ENCODE measurements around the gene EYA3.

The EYA3 gene, protein sequence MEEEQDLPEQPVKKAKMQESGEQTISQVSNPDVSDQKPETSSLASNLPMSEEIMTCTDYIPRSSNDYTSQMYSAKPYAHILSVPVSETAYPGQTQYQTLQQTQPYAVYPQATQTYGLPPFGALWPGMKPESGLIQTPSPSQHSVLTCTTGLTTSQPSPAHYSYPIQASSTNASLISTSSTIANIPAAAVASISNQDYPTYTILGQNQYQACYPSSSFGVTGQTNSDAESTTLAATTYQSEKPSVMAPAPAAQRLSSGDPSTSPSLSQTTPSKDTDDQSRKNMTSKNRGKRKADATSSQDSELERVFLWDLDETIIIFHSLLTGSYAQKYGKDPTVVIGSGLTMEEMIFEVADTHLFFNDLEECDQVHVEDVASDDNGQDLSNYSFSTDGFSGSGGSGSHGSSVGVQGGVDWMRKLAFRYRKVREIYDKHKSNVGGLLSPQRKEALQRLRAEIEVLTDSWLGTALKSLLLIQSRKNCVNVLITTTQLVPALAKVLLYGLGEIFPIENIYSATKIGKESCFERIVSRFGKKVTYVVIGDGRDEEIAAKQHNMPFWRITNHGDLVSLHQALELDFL
- total RNA-seq: 45.1 to 97.2 (median 50.4) reads per million in 18 experiments

DNA sequence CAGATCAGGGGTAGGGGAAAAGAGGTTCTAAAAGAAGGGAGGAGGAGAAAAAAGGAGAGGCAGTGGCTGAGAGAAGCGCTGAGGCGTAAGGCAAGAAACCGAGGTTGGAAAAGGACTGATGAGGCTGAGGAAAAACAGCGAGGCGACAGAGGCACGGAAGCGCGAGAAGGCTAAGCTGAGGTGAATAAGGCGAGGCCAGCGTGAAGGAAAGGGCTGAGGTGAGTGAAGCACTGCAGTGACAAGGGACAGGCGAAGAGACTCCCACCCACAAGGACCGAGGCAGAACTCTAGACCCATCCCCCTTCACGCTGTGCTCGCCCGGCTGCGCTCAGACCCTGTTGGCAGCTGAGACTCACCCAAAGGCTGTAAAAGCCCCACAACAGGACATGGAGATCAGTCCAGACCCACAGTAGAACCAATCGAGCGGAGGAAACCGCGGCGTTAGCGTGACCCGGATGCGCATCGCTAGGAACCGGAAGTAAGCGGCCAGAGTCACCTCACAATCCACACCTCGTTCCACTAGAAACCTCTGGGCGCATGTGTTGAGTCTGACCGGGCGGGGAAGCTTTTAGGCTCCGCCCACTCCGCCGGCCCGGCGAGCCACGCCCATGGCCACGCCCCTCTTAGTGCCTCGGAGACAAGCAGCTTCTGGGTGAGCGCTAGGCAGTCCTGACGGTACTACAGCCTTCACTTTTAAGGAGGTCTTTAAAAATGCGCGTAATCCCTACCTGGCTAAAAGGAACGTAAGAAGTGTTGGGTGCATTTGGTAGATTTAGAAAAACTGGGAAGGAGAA, at the start of gene EYA3:
Gene EYA3, minus strand, starts transcription at position 443 of the 794 bp plus-strand sequence. CDS start 30,584 bp downstream, outside the sequence.
- DNase-seq: peak; percentile 99

DNA sequence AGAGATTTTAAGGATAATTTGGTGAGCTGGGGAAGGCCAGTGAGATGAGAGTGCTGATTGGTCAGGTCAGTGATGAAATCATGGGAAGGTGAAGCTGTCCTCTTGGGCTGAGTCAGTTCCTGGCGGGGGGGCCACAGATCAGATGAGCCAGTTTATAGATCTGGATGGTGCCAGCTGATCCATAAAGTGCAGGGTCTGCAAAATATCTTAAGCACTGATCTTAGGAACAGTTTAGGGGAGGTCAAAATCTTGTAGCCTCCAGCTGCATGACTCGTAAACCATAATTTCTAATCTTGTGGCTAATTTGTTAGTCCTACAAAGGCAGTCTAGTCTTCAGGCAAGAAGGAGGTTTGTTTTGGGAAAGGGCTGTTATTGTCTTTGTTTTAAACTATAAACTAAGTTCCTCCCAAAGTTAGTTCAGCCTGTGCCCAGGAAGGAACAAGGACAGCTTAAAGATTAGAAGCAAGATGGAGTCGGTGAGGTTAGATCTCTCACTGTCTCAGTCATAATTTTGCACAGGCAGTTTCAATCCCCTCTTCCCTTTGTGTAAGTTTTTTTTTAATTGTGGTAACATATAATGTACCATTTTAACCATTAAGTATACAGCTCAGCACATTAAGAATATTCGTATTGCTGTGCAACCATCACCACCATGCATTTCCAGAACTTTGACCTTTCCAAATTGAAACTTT, 48.7 kb upstream of the EYA3 start:
- DNase-seq: no peak

DNA sequence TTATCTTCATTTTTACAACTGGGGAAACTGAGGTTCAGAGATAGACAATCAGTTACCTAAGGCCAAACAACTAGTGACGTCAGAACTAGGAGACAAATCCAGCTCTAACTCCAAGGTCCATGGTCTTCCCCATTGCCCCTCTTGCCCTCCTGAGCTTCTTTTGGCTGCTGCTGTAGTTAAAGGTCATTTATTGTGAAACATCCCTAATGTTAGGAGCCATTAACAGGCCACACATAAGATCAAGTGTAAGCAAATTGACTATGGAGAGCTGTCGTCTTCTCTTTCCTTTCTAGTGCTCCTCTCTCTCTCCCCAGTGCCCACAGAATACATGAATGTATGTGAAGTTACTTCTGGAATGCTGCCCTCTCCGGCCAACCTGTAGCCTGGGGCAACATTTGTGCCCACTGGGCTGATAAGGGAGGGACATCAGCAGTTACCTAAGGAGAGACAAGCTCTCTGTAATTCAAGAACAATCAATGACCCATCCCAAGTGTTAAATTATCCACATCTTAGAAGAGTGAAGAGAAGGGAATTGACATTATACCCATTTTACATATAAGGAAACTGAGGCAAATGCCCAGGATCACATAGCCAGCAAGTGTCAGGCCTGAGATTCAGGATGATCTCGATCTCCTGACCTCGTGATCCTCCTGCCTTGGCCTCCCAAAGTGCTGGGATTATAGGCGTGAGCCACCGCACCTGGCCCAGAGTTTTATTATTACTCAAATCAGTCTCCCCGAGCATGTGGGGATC, 47.9 kb upstream of the EYA3 start:
- DNase-seq: no peak

DNA sequence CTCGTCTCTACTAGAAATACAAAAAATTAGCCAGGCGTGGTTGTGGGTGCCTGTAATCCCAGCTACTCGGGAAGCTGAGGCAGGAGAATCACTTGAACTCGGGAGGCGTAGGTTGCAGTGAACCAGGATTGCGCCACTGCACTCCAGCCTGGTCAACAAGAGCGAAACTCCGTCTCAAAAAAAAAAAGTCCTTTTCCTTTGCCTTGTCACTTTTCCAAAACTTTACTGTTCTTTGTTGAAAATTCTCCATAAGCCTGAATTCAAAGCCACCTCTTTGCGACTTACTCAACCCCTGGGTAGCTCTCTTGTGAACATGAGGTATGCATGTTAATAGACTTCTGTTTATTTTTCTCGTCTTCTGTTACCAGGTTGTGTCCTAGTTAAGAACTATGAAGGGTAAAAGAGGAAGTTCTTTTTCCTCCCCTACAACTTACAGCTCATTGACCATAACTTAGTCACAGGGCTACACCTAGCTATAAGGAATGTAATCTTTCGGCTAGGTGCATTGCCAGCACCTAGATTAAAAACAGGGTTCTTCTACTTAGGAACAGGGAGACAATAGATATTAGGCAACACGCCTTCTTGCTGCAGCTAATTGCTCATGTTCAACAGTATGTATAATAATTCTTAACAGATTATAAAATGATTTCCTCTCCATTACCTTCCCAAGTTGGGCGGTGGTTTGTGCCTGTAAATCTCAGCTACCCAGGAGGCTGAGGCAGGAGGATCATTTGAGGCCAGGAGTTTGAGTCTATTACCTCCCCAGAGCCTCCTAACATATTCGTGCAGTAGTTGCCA, 47.2 kb upstream of the EYA3 start:
- peak; percentile 77 to 85 for DNase-seq

DNA sequence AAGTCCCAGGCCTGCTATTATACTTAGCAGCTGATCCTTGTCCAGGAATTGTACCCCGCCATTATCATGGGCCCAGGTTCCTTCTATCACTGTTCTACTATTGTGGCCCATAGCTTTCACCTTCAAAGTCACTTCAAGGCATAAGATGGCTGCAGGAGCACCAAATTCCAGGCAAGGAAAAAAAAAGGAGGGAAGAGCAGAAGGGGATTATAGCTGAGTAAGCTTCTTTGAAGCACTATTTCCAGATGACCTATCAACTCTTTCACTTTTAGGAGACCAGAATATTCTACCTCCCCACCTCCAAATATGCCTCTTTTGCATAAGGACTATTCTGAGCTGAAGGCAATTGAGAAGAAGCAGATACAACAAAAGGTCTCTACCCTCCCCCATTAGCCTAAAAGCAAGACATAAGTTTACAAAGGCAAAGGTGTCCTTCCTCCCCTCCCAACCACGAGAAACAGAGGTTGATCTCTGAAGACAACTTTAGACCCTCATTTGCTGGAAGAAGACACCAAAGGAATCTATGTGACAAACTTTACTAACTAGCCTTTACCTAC, 46.3 kb upstream of the EYA3 start:
- no peak for DNase-seq

DNA sequence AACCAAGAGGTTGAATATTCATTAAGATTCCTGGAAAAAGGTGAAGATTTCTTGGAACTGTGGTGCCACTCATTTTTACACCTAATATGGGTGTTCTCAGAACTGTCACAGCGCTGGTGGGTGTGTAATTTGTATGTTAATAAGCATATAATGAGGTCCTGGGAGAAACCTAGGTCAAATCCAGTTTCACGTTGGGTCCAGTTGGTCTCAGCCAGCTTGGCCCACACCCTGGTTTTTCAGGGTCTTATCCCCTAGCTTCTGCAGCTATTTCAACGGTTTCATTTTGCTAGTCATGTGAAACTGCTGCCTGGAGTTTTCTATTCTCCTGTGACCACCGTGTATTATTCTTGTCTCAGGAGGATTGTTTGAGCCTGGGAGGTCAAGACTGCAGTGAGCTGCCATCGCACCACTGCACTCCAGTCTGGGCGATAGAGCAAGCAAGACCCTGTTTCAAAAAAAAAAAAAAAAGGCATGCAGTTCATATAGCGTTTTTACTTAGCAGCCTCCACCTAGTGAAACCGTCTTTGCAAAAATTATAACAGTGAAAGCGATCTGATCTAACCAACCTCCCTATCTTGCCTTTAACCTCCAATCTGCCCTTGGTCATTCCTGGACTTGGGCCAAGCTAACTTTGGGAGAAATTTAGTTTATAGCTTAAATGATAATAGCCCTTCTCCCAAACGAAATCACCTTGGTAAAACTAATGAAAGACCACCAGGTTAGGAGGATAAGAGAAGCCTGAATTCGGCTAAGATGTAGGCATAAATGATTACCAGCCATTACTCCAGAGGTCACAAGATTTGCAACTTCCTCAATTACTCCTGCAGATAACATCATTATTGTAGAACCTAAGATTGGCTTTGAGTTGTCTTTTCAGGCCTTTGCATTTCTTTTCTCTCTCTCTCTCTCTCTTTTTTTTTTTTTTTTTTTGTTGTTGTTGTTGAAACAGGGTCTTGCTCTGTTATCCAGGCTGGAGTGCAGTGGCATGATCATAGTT, 44.1 kb upstream of the EYA3 start:
- DNase-seq: peak; percentile 68 to 74

DNA sequence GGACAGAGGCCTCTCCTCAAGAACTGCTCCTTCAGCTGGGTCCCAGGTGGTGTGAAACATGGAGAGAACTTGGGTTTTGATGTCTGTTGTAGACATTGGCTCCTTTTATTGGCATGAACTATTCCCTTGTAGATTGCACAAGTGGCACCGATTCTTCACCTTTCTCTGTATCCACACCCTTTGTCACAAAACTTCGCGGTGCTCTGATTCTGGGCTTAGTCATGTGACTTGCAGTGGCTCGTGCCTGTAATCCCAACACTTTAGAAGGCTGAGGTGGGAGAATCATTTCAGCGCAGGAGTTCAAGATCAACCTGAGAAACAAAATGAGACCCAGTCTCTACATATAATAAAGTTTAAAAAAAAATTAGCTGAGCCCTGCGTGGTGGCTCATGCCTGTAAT, 42.5 kb upstream of the EYA3 start:
- no peak for DNase-seq

DNA sequence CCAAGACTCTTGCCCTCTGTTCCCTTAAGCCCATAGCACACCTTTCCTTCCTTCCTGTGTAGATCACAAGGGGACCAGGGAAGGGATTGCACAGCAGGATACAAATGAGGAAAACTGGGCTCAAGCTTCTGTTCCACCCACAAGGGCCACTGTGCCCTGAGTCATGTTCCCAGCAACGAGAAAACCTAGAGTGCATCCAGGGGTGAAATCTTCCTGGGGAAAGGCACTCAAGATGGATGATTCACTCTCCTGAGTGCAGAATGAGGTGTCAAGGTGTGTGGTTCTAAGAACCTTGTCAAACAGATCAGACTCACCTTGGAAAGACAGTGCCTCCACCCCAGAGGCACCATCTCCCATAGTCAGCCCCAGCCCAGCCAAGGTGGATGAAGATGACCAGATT, 40.7 kb upstream of the EYA3 start:
- DNase-seq: peak in 1 of 2 donors; percentile 63

DNA sequence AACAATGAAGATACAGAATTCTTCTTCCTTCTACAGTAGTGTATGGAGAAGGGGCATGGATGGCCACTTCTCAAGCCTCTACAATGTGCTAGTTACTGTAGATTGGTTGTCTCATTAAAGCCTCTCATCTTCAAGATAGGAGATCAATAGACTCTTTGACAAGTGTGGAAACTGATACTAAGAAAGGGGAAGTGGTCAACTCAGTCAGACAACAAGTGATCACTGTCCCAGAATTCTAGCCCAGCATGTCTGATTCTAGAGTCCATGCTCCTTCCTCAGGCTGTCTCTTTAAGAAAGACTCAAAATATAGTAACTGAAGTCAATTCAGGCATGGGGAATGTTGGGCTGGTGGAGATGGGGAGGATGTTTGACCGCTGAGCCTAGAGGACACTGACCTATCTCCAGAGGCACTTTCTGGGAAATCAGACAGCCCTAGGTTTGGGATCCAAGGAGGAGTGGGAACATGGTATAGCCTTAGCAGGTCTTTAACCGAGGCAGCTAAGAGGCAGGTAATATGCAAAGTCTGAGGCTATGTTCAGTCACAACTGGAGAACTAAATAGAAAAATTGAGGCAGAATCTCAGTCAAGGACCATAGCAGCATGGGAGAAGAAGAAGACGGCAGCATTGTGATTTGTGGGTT, 39.3 kb upstream of the EYA3 start:
- peak; percentile 64 to 68 for DNase-seq

DNA sequence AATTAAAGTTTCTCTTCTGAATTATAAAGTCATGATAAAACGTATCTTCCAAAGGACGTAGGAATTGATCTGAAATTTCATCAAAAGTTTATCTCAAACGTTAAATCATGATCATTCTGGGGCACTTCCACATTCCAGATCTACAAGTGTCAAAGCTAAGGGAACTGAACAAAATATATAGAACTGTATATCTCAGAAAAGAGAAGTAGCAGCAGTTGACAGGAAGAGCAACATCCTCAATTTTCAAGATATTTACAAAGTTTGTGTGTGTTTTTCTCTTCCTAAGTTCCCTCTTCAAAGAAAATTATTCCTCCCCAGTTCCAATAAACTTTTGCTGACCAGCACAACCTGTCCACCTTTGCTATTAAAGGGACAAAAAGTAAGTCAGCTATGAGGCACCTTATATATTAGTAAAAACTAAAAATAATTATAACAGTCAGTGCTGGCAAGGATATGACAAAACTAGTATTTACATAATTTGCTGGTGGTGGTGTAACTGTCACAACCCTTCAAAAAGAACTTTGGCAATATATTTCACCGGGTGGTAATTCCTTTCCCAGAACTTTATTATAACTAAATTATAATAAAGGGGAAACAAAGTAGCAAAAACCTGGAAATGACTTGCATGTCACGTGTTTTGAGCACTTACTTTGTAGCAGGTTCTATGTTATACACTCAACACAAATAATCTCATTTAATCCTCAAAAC, 38.5 kb upstream of the EYA3 start:
- peak; percentile 59 to 87 for DNase-seq

DNA sequence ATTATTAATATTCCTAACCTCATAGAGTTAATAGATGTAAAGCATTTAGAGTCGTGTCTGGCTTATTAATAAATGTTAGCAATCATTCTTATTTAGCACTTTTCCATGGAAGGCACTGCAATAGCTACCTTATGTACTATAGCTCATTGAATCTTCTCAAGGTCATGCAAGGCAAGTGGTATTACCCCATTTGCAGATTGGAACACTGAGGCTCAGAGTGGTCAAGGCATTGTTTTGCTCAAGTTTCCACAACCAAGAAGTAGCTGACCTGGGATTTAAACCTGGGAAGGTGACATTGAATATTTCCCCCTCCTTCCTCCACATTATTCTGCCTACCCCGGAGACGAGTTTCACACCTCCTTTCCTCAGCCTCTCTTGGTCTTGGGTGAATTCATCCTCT, 37.8 kb upstream of the EYA3 start:
- DNase-seq: peak in 1 of 2 donors; percentile 17

DNA sequence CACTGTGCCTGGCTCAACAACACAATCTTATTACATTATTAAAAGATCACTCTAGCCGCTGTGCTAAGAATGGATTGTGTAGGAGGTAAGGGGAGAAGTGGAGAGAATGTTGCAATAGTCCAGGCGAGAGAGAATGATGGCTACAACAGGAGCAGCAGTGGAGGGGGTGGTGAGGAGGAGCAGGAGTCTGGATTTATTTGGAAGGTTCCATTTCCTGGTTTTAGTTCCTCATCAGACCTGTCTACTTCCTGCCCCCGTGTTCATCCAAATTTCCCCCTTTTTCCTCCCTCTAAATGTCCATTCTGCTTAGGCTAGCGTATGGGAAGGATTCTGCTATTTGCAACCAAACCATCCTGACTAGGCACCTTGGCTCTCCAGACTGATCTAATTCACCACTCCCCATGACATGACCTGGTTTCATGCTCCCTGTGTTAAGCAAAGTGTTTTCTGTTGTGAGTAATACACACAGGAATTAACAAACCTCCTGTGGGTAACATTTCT, 35.1 kb upstream of the EYA3 start:
- peak; percentile 92 to 96 for DNase-seq

DNA sequence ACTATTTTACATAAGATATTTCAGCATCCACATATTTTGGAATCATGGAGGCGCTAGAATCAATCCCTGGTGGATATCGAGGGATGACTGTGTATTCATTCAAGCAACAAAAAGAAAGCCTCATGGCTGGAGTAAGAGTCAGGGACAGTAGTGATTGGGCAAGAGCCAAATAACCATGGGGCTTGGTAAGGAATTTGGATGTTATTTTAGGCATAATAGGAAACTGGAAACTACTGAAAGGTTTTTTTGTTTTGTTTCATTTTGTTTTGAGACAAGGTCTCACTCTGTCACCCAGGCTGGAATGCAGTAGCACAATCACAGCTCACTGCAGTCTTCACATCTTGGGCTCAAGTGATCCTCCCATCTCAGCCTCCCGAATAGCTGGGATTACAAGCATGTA, 33.8 kb upstream of the EYA3 start:
- DNase-seq: peak; percentile 20 to 38

DNA sequence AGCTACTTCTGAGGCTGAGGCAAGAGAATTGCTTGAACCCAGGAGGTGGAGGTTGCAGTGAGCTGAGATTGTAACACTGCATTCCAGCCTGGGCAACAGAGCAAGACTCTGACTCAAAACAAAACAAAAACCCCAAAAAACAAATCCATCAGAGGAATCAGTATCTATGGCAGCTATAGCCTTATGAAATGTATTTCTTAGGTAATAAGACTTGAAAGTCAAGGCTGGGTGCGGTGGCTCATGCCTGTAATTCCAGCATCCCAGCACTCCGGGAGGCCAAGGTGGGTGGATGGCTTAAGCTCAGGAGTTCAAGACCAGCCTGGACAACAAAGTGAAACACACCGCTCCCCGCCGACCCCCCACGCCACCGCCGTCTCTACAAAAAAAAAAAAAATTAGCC, 31.1 kb upstream of the EYA3 start:
- DNase-seq: no peak

DNA sequence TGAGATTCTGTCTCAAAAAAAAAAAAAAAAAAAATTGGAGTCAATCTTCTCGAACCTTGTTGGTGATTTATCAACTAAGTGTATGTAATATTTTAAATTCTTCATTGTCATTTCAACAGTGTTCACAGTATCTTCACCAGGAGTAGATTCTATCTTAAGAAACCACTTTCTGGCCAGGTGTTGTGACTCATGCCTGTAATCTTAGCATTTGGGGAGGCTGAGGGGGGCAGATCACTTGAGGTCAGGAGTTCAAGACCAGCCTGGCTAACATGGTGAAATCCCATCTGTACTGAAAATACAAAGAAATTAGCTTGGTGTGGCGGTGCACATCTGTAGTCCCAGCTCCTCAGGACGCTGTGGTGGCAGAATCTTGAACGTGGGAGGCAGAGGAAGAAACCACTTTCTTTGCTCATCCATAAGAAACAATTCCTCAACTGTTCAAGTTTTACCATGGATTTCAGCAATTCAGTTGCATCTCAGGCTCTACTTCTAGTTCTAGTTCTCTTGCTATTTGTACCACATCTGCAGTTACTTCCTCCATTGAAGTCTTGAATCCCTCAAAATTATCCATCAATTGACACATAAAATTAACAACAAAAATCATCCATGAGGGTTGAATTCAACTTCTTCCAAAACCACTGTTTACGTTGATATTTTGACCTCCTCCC, 30.4 kb upstream of the EYA3 start:
- DNase-seq: no peak

DNA sequence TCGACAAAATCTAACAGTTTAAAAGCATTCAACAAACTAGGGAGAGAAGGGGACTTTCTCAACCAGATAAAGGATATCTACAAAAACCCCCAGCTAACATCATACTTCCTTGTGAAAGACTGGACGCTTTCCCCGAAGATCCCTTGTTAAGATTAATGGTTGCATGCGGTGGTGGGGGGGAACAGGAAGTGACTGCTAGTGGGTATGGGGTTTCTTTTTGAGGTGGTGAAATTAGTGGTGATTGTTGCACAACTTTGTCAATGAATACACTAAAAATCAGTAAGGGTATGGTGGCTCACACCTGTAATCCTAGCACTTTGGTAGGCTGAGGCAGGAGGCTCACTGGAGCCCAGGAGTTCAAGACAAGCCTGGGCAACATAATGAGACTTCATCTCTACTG, 26.9 kb upstream of the EYA3 start:
- DNase-seq: peak; percentile 81 to 86

DNA sequence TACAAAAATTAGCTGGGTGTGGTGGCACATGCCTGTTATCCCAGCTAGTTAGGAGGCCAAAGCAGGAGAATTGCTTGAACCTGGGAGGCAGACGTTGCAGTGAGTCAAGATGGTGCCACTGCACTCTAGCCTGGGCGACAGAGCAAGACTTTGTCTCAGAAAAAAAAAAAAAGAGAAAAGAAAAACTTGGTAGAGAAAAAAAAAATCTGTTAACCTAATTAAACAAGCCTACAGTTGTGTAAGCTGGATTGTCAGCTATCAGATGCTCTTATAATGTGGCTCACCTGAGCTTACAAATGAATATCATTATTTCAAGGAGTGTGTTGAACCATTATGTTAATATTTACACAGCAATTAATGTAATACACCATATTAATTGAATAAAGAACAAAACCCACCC, 26.4 kb upstream of the EYA3 start:
- no peak for DNase-seq

DNA sequence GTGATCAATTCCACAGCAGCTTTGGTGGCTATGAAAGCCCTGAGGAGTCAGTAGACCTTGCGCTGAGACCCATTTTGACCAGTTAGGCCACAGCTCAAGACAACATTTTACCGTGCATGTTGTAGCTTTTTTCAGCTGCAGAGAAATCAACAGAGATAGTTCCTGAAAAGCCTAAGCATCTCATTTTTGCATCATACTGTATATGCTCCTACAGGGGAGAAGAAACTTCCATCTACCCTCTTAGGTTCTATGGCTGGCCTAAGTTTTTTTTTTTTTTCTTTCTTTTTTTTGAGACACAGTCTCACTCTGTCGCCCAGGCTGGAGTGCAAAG, 24.8 kb upstream of the EYA3 start:
- DNase-seq: no peak

All from inflammatory macrophage (primary cell).